C4-2B (cell line): ENCODE measurements around the gene WDR73.

Experiments used
- CTCF ChIP-seq: fragments of 450-650 bp; conservative IDR thresholded peaks from 2 replicates; pipeline ENCODE4 v1.5.1; 2017; ENCODE audit warnings: mild to moderate bottlenecking
- ZFX ChIP-seq: fragments of 450-650 bp; IDR thresholded peaks from 2 replicates; pipeline ENCODE4 v1.6.1; 2017

GRCh38 chr15:84608707-84609284, 45.3 kb downstream of the WDR73 start:
- TF ChIP-seq CTCF: no peak
- no peak for TF ChIP-seq ZFX
